BLaER1 treated with 17β-estradiol and CSF1 and Interleukin-3, amounts not matched to agents 10 nM and 100 nM (cell line): ENCODE data around the gene GSTA5.
"Not testable (repeated sequence)": the region's sequence is repeated elsewhere in the genome, so short reads cannot be mapped to it uniquely, and the experiment has no call there.

Experiments
- H3K27ac ChIP-seq, 11 experiments: shearing (Covaris generic); formaldehyde crosslinking; 2 replicates each; pipeline ENCODE4 v1.8.1; 2022
- H3K27me3 ChIP-seq, 11 experiments: shearing (Covaris generic); formaldehyde crosslinking; 2 replicates each; pipeline ENCODE4 v1.8.1; 2022
- H3K36me3 ChIP-seq, 11 experiments: shearing (Covaris generic); formaldehyde crosslinking; 2 replicates each; pipeline ENCODE4 v1.8.1; 2022
- H3K4me1 ChIP-seq, 10 experiments: shearing (Covaris generic); formaldehyde crosslinking; 2 replicates each; pipeline ENCODE4 v1.8.1; 2022
- H3K4me2 ChIP-seq, 11 experiments: shearing (Covaris generic); formaldehyde crosslinking; 2 replicates each; pipeline ENCODE4 v1.8.1; 2022
- H3K4me3 ChIP-seq, 10 experiments: shearing (Covaris generic); formaldehyde crosslinking; 2 replicates each; pipeline ENCODE4 v1.8.1; 2022
- H3K9ac ChIP-seq, 11 experiments: shearing (Covaris generic); formaldehyde crosslinking; 2 replicates each; pipeline ENCODE4 v1.8.1; 2022
- H3K9me3 ChIP-seq, 11 experiments: shearing (Covaris generic); formaldehyde crosslinking; replicated peaks in 1 of 11; 2 replicates each; pipeline ENCODE4 v1.8.1; 2022
- H4K20me1 ChIP-seq, 11 experiments: shearing (Covaris generic); formaldehyde crosslinking; 2 replicates each; pipeline ENCODE4 v1.8.1; 2022
- Cebpa-rat ChIP-seq, 11 experiments: shearing (Covaris generic); IDR thresholded peaks; 2 replicates each; pipeline ENCODE4 v1.8.1; 2022

The GSTA5 gene

DNA sequence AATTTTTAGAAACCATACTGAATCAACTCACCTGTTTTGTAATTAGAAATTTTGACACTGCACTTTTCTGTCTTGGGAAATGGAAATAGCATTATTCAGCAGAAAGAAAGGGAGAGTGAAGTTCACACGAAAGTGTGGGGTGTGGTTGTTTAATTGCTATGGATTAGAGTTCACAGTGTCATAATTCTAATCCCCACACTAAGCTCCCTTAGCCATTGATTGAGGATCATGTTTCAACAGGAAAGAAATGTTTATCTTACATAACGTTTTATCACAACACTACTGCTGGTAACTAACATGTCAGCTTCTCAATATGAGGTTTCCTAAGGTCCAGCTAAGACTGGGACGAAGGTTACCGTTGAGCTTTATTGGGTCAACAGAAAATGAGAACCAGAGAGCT, 31.4 kb upstream of the GSTA5 start:
- H4K20me1 ChIP-seq = no peaks in the 10 kb centered on the region
- no peaks in the 10 kb centered on the region for H3K9me3 ChIP-seq
- no peak overlapping the region for H3K9ac ChIP-seq
- H3K4me2 ChIP-seq = no peak overlapping the region
- no peak overlapping the region for H3K4me3 ChIP-seq
- no peak overlapping the region for H3K27ac ChIP-seq
- H3K36me3 ChIP-seq = no peaks in the 10 kb centered on the region
- no peak for TF ChIP-seq Cebpa-rat (IDR thresholded peaks at IDR 0.05)
- H3K4me1 ChIP-seq = peaks cover 0 to 5% (median 1%) of the 10 kb centered on the region in 10 experiments; a peak in 7 of 20 replicates
- H3K27me3 ChIP-seq = peaks cover 0 to 12% (median 0%) of the 10 kb centered on the region in 11 experiments; a peak in 1 of 22 replicates

DNA sequence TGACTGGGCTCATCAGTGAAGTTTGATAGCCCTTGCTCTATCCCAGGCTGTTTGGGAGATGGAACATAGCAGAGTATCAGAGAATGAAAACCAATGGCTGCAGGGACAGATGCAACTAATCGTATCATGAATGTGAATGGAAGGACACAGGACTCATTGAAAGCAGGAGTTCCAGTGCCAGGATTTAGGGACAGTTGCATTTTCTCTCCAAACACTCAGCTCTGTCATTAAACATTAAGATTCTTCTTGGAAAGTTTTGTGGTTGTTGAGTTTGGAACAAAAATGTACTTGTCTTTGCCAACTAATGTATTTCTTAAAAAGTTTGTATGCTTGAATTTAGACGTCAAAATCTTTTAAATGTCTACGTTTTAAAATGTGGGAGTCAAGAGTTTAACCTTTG, 31.0 kb upstream of the GSTA5 start:
- no peak overlapping the region for H3K27ac ChIP-seq
- no peak overlapping the region for H3K4me3 ChIP-seq
- no peak overlapping the region for H3K4me2 ChIP-seq
- no peaks in the 10 kb centered on the region for H3K9me3 ChIP-seq
- H3K36me3 ChIP-seq = no peaks in the 10 kb centered on the region
- peaks cover 0 to under 1% (median 0%) of the 10 kb centered on the region in 10 experiments; a peak in 1 of 20 replicates for H3K4me1 ChIP-seq
- no peak for TF ChIP-seq Cebpa-rat (IDR thresholded peaks at IDR 0.05)
- H4K20me1 ChIP-seq = no peaks in the 10 kb centered on the region
- H3K9ac ChIP-seq = no peak overlapping the region
- H3K27me3 ChIP-seq = peaks cover 0 to 12% (median 0%) of the 10 kb centered on the region in 11 experiments; a peak in 1 of 22 replicates

DNA sequence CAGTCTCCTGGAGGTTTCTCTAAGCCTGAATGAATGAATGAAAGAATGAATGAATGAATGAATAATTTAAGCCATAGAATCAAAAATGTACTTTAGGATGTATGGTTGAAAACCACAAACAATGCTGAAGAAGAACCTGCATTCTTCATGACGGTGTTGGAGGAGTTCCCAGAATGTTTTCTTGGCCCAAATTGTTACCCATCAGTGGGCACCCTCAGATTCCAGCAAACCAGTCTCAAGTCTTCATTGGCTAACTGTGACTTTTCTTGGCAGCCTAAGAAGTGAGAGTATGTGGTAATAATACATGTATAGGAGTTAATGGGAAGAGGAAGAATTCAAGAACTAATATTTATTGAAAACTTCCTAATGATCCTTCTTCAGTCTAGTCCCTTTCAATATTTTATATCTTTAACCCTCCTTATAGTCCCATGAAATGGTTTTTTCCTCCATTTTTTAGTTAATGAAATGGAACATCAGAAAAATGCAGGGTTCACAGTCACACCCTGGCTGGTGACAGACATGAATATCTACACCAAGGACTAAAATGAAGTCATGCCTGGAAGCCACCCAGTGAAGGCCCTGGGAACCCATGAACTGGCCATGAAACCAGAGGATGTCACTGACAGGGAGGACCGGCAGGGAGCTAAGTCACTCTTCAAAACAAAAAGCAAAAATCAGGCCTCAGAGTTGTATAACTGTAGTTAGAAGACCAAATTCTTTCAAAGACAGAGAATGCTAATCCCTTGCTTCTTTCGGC, 29.9 kb upstream of the GSTA5 start:
- not testable (repeated sequence) for H3K27ac ChIP-seq, H3K9me3 ChIP-seq, H3K36me3 ChIP-seq, H3K4me1 ChIP-seq, H4K20me1 ChIP-seq, H3K27me3 ChIP-seq, H3K4me2 ChIP-seq, H3K9ac ChIP-seq, H3K4me3 ChIP-seq

DNA sequence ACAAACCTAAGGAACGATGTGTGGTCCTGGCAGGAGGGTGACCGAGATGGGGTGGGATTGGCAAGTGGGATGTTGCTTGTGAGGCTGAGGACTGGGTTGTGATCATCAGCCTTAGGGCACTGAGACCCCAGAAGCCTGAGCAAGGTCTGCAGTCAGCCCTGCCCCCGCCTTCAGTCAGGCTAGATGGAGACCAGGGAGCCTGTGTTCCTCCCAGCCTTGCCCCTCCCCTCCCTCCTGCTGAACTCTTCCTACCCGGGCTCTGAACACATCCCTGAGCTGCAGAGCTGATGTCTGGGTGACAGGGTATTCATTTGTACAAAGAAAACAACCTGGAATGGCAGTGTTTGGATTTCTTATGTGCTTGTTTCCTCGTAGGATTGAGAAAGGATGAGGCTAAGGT, 28.3 kb upstream of the GSTA5 start:
- H3K4me3 ChIP-seq, H3K4me1 ChIP-seq, H3K36me3 ChIP-seq, H3K27me3 ChIP-seq, H3K9ac ChIP-seq, H3K27ac ChIP-seq, H3K9me3 ChIP-seq, H3K4me2 ChIP-seq, H4K20me1 ChIP-seq: not testable (repeated sequence)

DNA sequence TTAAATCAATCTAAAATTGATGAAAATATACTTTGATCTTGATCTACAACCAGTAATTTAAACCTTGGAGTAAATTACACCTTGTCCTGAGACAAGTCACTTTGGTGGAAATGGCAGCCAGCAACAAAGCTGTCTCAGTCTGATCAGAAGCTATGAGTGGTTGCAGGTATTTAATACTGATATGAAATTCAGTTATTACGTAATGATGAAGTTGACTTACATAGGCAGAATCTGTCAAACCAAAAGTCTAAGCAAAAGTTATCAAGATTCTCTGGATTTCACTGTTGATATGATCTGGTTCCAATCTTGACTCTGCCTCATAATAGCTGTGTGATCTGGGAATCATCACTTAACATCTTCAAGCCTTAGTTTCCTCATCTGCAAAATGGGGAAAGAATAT, 27.6 kb upstream of the GSTA5 start:
- TF ChIP-seq Cebpa-rat (IDR thresholded peaks at IDR 0.05) = peak in 2 of 11 experiments; percentile 35 to 53; a peak in 3 of 22 replicates
- Histone ChIP-seq H3K27ac (no peak overlapping the region), H3K4me1 (no peaks in the 10 kb centered on the region), H3K9me3 (no peaks in the 10 kb centered on the region), H3K4me3 (no peak overlapping the region), H3K9ac (no peak overlapping the region), H3K36me3 (no peaks in the 10 kb centered on the region), H3K27me3 (no peaks in the 10 kb centered on the region), H3K4me2 (no peak overlapping the region), H4K20me1 (no peaks in the 10 kb centered on the region)

DNA sequence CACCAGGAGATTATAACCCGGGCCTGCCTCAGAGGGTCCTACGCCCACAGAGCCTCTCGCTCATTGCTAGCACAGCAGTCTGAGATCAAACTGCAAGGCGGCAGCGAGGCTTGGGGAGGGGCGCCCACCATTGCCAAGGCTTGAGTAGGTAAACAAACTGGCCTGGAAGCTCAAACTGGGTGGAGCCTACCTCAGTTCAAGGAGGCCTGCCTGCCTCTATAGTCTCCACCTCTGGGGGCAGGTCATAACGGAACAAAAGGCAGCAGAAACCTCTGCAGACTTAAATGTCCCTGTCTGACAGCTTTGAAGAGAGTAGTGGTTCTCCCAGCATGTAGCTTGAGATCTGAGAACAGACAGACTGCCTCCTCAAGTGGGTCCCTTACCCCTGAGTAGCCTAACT, 20.5 kb upstream of the GSTA5 start:
- not testable (repeated sequence) for H3K9me3 ChIP-seq, H3K27ac ChIP-seq, H3K4me3 ChIP-seq, H3K9ac ChIP-seq, H3K4me2 ChIP-seq, H3K36me3 ChIP-seq, H4K20me1 ChIP-seq, H3K4me1 ChIP-seq, H3K27me3 ChIP-seq

DNA sequence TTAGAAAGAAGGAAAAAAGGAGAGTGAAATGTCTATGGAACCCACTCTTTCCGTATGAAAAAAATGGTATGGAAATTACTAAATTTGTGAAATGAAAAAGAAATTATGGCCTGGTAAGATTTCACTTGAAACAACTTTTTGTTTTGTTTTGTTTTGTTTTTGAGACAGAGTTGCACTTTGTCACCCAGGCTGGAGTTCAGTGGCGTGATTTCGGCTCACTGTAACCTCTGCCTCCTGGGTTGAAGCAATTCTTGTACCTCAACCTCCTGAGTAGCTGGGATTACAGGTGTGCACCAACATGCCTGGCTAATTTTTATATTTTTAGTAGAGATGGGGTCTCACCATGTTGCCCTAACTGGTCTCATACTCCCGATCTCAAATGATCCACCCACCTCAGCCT, 17.8 kb upstream of the GSTA5 start:
- Histone ChIP-seq H3K9me3 (no peaks in the 10 kb centered on the region), H3K4me2 (no peak overlapping the region), H3K27me3 (no peaks in the 10 kb centered on the region), H3K36me3 (no peaks in the 10 kb centered on the region), H3K4me1 (no peaks in the 10 kb centered on the region), H4K20me1 (no peaks in the 10 kb centered on the region), H3K9ac (no peak overlapping the region), H3K27ac (no peak overlapping the region), H3K4me3 (no peak overlapping the region)
- no peak for TF ChIP-seq Cebpa-rat (IDR thresholded peaks at IDR 0.05)

DNA sequence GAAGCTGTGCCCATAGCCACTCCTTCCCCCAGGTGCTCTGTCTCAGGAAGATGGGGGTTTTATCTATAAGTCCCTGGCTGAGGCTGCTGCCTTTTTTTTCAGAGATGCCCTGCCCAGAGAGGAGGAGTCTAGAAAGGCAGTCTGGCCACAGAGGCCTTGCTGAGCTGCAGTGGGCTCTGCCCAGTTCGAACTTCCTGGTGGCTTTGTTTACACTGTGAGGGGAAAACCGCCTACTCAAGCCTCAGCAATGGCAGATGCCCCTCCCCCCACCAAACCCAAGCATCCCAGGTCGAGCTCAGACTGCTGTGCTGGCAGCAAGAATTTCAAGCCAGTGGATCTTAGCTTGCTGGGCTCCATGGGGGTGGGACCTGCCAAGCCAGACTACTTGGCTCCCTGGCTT, 15.5 kb upstream of the GSTA5 start:
- H3K36me3 ChIP-seq, H3K4me3 ChIP-seq, H3K4me1 ChIP-seq, H3K9me3 ChIP-seq, H3K4me2 ChIP-seq, H3K27me3 ChIP-seq, H4K20me1 ChIP-seq, H3K27ac ChIP-seq, H3K9ac ChIP-seq: not testable (repeated sequence)

DNA sequence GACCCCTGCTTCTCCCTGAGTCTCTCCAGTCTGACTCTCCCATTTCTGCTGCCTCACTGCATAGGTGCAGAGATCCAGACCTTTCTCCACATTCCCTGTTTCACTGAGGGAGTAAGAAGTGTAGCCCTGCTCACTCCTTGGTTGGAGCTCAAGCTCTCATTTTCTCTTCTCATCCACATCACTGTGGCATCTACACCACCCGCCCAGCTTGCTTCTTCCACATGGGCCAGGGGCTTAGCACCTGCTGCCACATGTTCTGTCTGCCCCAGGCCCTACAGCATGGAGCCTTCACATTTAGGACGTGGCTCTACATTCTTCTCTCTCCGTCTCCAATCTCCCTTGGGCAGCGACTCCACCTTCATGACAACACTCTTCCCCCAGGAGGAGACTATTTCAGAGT, 8.5 kb upstream of the GSTA5 start:
- Histone ChIP-seq H3K4me1 (no peaks in the 10 kb centered on the region), H3K27me3 (no peaks in the 10 kb centered on the region), H3K27ac (no peak overlapping the region), H3K9me3 (peaks cover 0 to 22% (median 13%) of the 10 kb centered on the region in 11 experiments; a peak in 18 of 22 replicates), H3K4me2 (no peak overlapping the region), H3K9ac (no peak overlapping the region), H3K4me3 (no peak overlapping the region), H4K20me1 (no peaks in the 10 kb centered on the region), H3K36me3 (no peaks in the 10 kb centered on the region)
- TF ChIP-seq Cebpa-rat (IDR thresholded peaks at IDR 0.05) = no peak

DNA sequence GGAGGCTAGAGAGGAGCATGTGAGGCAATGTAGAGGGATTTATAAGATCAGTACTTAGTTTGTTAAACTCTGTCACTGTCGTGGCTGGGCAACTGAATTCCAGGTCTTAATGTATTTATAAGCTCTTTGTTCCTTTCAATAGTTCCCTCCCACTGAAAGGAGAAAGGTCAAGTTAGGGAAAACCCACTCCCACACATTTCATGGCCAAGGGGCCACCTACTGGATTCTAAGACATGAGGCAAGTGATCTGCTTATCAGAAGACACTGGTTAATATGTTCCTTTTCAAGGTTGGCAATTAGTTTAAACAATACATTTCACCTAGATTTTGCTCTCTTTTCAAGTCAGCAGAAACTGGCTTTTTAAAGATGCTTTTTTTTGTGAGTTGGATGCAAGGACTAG, 5.4 kb upstream of the GSTA5 start:
- H4K20me1 ChIP-seq = no peaks in the 10 kb centered on the region
- no peak overlapping the region for H3K4me3 ChIP-seq
- no peak overlapping the region for H3K9ac ChIP-seq
- peaks cover 0 to 22% (median 13%) of the 10 kb centered on the region in 11 experiments; a peak in 18 of 22 replicates for H3K9me3 ChIP-seq
- H3K4me1 ChIP-seq = no peaks in the 10 kb centered on the region
- H3K36me3 ChIP-seq = no peaks in the 10 kb centered on the region
- no peak for TF ChIP-seq Cebpa-rat (IDR thresholded peaks at IDR 0.05)
- H3K27me3 ChIP-seq = no peaks in the 10 kb centered on the region
- H3K4me2 ChIP-seq = no peak overlapping the region
- H3K27ac ChIP-seq = no peak overlapping the region
